K562 (cell line): ENCODE results near the gene KMT2D. TPM values are rescaled to one million over a fixed set of nuclear protein-coding genes. Genes with fewer than 3 reads are reported as not detected.

Experiments
- LARP7 ChIP-seq: fragments of 450-650 bp; IDR thresholded peaks from 2 replicates; pipeline ENCODE4 v1.6.1; 2016
- MBD2 ChIP-seq: sonication (generic); IDR thresholded peaks from 2 replicates; pipeline ENCODE4 v1.6.1; 2016; ENCODE audit warnings: low read depth, borderline replicate concordance
- MYBL2 ChIP-seq, 2 experiments: fragments of 450-650 bp in 1 of 2; sonication (generic) in 1 of 2; formaldehyde crosslinking in 1 of 2; IDR thresholded peaks; 2 replicates each; pipeline versions ENCODE4 v1.6.1 to v1.8.1; 2017 to 2022; ENCODE audit warnings: borderline replicate concordance in 1 of 2, inconsistent platforms in 1 of 2, low read depth in 1 of 2, mild to moderate bottlenecking in 1 of 2, missing genetic modification reagents in 1 of 2, moderate library complexity in 1 of 2
- PCBP1 ChIP-seq: fragments of 200-400 bp; formaldehyde crosslinking; IDR thresholded peaks from 2 replicates; pipeline ENCODE4 v1.6.1; 2018; ENCODE audit warnings: mild to moderate bottlenecking, low read depth, low read length; ENCODE audit not compliant: poor library complexity, severe bottlenecking
- U2AF1 ChIP-seq: fragments of 200-400 bp; formaldehyde crosslinking; optimal IDR thresholded peaks from 2 replicates; pipeline ENCODE3; 2017; ENCODE audit warnings: mild to moderate bottlenecking, low read depth, low read length, moderate library complexity
- ZNF224 ChIP-seq: sonication (generic); formaldehyde crosslinking; IDR thresholded peaks from 2 replicates; pipeline ENCODE4 v1.8.0; 2022; ENCODE audit warnings: mild to moderate bottlenecking, missing genetic modification reagents
- polyA plus RNA-seq, 8 experiments: library from polyadenylated mRNA; depleted of rRNA in 4 of 8; stranded (reverse) in 5 of 8; unstranded in 3 of 8; fragments of >200 nt; fragmentation: Nextera tagmentation in 2 of 8; fragmentation: Illumina TruSeq in 1 of 8; extraction: Ambion mirVana in 2 of 8; extraction: Trizol in 1 of 8; gene quantifications; 2 replicates each; pipeline versions ENCODE4 v1.2.1 to v1.2.3, GENCODE V29; 2011 to 2014; ENCODE audit warnings: inconsistent platforms in 1 of 8, missing spikeins in 1 of 8
- total RNA-seq, 7 experiments: library from RNA; depleted of rRNA in 6 of 7; stranded (reverse); fragments of >200 nt in 6 of 7; fragmentation: Illumina TruSeq in 2 of 7; extraction: Trizol in 2 of 7; gene quantifications; 2 replicates each; pipeline versions ENCODE4 v1.2.1 to v1.2.3, GENCODE V29; 2011 to 2021; ENCODE audit warnings: low replicate concordance in 1 of 7
- TF ChIP-seq, protein P1 (sequence below): sonication (generic); formaldehyde crosslinking; IDR thresholded peaks from 2 replicates; pipeline ENCODE4 v1.8.0; 2022; ENCODE audit warnings: mild to moderate bottlenecking, missing genetic modification reagents
- TF ChIP-seq, protein P2 (sequence below): sonication (generic); formaldehyde crosslinking; IDR thresholded peaks from 2 replicates; pipeline ENCODE4 v1.8.0; 2022; ENCODE audit warnings: missing genetic modification reagents, mild to moderate bottlenecking, borderline replicate concordance
- TF ChIP-seq, protein P3 (sequence below): fragments of 250-450 bp; sonication (Bioruptor Pico); IDR thresholded peaks from 2 replicates; pipeline ENCODE4 v1.5.0; 2020; ENCODE audit warnings: mild to moderate bottlenecking
- TF ChIP-seq, protein P4 (sequence below): sonication (generic); formaldehyde crosslinking; IDR thresholded peaks from 2 replicates; pipeline ENCODE4 v1.8.0; 2023; ENCODE audit warnings: missing genetic modification reagents, mild to moderate bottlenecking, borderline replicate concordance
- TF ChIP-seq, protein P5 (sequence below): sonication (generic); formaldehyde crosslinking; IDR thresholded peaks from 2 replicates; pipeline ENCODE4 v1.9.0; 2022; ENCODE audit warnings: mild to moderate bottlenecking, missing genetic modification reagents

Gene KMT2D
- total and polyA plus RNA-seq, 9 of the 15 experiments (the other 6 are each of a cell fraction or from before 2014, with no cell fraction given) = 0.22 to 93.7 (median 13.7) TPM

DNA sequence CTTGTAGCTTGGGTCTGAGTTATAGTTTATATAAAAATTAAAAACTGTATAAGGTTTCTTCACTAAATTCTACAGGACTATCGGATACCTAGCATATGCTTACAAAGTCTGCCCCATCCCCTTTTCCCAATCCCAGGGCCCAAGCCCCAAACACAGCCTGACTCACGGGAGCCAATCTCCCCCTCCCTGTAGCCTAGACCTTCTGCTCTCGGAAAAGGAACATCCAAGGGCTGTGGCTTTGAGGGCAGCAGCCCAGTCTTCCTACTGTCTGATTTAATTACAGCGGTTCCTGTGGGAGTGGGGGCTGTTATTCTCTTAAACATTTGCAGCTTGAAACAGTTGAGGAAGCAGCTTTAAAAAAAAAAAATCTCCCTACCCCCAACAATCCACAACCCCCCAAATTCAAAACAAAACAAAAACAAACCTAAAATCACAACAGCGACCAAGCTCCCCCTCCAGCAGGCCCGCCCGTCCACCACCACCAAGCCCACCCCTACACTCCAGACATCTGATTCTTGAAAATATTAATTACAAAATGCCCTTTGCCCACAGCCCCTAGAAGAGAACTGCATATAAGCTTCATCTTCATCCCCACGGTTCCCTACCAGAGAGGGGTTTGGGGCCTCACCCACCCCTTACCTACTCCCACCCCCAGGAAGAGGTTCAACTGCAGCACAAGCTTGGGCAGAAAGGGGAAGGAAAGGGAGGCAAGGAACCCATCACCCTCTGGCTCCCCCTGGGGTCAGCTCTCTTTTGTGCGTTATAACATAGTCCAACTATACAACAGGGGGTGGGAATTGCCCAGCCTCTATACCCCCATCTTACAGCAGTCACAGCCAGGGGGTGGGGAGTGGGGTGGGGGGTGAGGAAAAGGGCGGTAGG lies 40.9 kb downstream of the KMT2D start (continued):
- TF ChIP-seq, protein P1, sequence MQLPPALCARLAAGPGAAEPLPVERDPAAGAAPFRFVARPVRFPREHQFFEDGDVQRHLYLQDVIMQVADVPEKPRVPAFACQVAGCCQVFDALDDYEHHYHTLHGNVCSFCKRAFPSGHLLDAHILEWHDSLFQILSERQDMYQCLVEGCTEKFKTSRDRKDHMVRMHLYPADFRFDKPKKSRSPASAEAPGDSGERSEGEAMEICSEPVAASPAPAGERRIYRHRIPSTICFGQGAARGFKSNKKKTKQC = no peak
- no peak for TF ChIP-seq U2AF1
- TF ChIP-seq LARP7 = 0 out of 2 replicates have a peak, but pooled peaks have one; percentile 36
- TF ChIP-seq, protein P2, sequence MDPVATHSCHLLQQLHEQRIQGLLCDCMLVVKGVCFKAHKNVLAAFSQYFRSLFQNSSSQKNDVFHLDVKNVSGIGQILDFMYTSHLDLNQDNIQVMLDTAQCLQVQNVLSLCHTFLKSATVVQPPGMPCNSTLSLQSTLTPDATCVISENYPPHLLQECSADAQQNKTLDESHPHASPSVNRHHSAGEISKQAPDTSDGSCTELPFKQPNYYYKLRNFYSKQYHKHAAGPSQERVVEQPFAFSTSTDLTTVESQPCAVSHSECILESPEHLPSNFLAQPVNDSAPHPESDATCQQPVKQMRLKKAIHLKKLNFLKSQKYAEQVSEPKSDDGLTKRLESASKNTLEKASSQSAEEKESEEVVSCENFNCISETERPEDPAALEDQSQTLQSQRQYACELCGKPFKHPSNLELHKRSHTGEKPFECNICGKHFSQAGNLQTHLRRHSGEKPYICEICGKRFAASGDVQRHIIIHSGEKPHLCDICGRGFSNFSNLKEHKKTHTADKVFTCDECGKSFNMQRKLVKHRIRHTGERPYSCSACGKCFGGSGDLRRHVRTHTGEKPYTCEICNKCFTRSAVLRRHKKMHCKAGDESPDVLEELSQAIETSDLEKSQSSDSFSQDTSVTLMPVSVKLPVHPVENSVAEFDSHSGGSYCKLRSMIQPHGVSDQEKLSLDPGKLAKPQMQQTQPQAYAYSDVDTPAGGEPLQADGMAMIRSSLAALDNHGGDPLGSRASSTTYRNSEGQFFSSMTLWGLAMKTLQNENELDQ (CRISPR knock-in tag) = no peak
- TF ChIP-seq, protein P3, sequence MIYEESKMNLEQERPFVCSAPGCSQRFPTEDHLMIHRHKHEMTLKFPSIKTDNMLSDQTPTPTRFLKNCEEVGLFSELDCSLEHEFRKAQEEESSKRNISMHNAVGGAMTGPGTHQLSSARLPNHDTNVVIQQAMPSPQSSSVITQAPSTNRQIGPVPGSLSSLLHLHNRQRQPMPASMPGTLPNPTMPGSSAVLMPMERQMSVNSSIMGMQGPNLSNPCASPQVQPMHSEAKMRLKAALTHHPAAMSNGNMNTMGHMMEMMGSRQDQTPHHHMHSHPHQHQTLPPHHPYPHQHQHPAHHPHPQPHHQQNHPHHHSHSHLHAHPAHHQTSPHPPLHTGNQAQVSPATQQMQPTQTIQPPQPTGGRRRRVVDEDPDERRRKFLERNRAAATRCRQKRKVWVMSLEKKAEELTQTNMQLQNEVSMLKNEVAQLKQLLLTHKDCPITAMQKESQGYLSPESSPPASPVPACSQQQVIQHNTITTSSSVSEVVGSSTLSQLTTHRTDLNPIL (CRISPR knock-in tag) = no peak
- TF ChIP-seq, protein P4, sequence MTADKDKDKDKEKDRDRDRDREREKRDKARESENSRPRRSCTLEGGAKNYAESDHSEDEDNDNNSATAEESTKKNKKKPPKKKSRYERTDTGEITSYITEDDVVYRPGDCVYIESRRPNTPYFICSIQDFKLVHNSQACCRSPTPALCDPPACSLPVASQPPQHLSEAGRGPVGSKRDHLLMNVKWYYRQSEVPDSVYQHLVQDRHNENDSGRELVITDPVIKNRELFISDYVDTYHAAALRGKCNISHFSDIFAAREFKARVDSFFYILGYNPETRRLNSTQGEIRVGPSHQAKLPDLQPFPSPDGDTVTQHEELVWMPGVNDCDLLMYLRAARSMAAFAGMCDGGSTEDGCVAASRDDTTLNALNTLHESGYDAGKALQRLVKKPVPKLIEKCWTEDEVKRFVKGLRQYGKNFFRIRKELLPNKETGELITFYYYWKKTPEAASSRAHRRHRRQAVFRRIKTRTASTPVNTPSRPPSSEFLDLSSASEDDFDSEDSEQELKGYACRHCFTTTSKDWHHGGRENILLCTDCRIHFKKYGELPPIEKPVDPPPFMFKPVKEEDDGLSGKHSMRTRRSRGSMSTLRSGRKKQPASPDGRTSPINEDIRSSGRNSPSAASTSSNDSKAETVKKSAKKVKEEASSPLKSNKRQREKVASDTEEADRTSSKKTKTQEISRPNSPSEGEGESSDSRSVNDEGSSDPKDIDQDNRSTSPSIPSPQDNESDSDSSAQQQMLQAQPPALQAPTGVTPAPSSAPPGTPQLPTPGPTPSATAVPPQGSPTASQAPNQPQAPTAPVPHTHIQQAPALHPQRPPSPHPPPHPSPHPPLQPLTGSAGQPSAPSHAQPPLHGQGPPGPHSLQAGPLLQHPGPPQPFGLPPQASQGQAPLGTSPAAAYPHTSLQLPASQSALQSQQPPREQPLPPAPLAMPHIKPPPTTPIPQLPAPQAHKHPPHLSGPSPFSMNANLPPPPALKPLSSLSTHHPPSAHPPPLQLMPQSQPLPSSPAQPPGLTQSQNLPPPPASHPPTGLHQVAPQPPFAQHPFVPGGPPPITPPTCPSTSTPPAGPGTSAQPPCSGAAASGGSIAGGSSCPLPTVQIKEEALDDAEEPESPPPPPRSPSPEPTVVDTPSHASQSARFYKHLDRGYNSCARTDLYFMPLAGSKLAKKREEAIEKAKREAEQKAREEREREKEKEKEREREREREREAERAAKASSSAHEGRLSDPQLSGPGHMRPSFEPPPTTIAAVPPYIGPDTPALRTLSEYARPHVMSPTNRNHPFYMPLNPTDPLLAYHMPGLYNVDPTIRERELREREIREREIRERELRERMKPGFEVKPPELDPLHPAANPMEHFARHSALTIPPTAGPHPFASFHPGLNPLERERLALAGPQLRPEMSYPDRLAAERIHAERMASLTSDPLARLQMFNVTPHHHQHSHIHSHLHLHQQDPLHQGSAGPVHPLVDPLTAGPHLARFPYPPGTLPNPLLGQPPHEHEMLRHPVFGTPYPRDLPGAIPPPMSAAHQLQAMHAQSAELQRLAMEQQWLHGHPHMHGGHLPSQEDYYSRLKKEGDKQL (CRISPR knock-in tag) = no peak
- TF ChIP-seq PCBP1 = no peak
- TF ChIP-seq, protein P5, sequence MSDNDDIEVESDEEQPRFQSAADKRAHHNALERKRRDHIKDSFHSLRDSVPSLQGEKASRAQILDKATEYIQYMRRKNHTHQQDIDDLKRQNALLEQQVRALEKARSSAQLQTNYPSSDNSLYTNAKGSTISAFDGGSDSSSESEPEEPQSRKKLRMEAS (CRISPR knock-in tag) = no peak
- TF ChIP-seq ZNF224 (CRISPR knock-in tag) = no peak
- no peak for TF ChIP-seq MYBL2 (IDR thresholded peaks at IDR 0.05; ENCODE audit: low read depth)
- no peak for TF ChIP-seq MYBL2 (CRISPR knock-in tag; IDR thresholded peaks at IDR 0.05; ENCODE audit: borderline replicate concordance)
- no peak for TF ChIP-seq MBD2
